CD4-positive, alpha-beta T cell (primary cell): ENCODE results near the gene RBBP6. TPM values are rescaled to one million over a fixed set of nuclear protein-coding genes. Genes with fewer than 3 reads are reported as not detected.

Source experiments
- ATAC-seq: fragments of 200-7000 bp; cut with Tn5 transposase; one replicate; pipeline ENCODE4 v1.10.0; 2022; ENCODE audit warnings: mild to moderate bottlenecking; ENCODE audit not compliant: poor library complexity
- CTCF ChIA-PET: fragments of 350-600 bp; sonication (Branson Sonifier 250); formaldehyde crosslinking; loops from one replicate; lab custom pipeline; 2021; ENCODE audit warnings: antibody characterized with exemption, inconsistent platforms; lab: Charles Lee
- POLR2A ChIA-PET: fragments of 350-600 bp; sonication (Branson Sonifier 250); formaldehyde crosslinking; loops from one replicate; lab custom pipeline; 2021; ENCODE audit warnings: antibody characterized with exemption, inconsistent platforms; lab: Charles Lee
- DNase-seq, 14 experiments: peaks; one replicate each; pipeline ENCODE4 v3.0.0-alpha.2; 2013 to 2020; ENCODE audit warnings: mixed read lengths in 2 of 14
- H3K27ac ChIP-seq, 2 donors: one replicate each; pipeline versions ENCODE4 v1.5.1 to v1.7.0; 2013; ENCODE audit warnings: low read length in 2 of 2, low read depth in 1 of 2, mild to moderate bottlenecking in 1 of 2
- H3K27me3 ChIP-seq, 2 experiments: 1 replicate in 1 of 2; 2 replicates in 1 of 2; pipeline versions ENCODE4 v1.6.1 to v1.7.0; 2013; ENCODE audit warnings: low read length in 2 of 2, control low read depth in 1 of 2, mild to moderate bottlenecking in 1 of 2, moderate library complexity in 1 of 2; ENCODE audit not compliant: insufficient read depth in 2 of 2, control insufficient read depth in 1 of 2
- H3K36me3 ChIP-seq: one replicate; pipeline ENCODE4 v1.6.1; 2013; ENCODE audit warnings: low read length, control low read depth; ENCODE audit not compliant: insufficient read depth
- H3K4me1 ChIP-seq: one replicate; pipeline ENCODE4 v1.6.1; 2013; ENCODE audit warnings: low read length, control low read depth; ENCODE audit not compliant: insufficient read depth
- H3K4me3 ChIP-seq: one replicate; pipeline ENCODE4 v1.5.1; 2013; ENCODE audit warnings: mild to moderate bottlenecking, low read length, moderate library complexity
- H3K9me3 ChIP-seq, 2 experiments: 1 replicate in 1 of 2; 2 replicates in 1 of 2; pipeline versions ENCODE4 v1.6.1 to v1.7.0; 2013; ENCODE audit warnings: low read length in 2 of 2, mild to moderate bottlenecking in 2 of 2, control low read depth in 1 of 2, moderate library complexity in 1 of 2; ENCODE audit not compliant: control insufficient read depth in 1 of 2, insufficient read depth in 1 of 2
- H3K27ac Mint-ChIP-seq: one replicate; pipeline ENCODE4 v1.8.0; 2020; ENCODE audit warnings: mixed read lengths
- H3K27me3 Mint-ChIP-seq: one replicate; pipeline ENCODE4 v1.8.0; 2021; ENCODE audit warnings: mixed read lengths
- H3K36me3 Mint-ChIP-seq: one replicate; pipeline ENCODE4 v1.8.0; 2021; ENCODE audit warnings: low read depth, mixed read lengths
- H3K4me1 Mint-ChIP-seq: one replicate; pipeline ENCODE4 v1.8.0; 2021; ENCODE audit warnings: low read depth, mixed read lengths
- H3K4me3 Mint-ChIP-seq: one replicate; pipeline ENCODE4 v1.8.0; 2020; ENCODE audit warnings: mild to moderate bottlenecking, mixed read lengths
- H3K9me3 Mint-ChIP-seq: one replicate; pipeline ENCODE4 v1.8.0; 2020; ENCODE audit warnings: mixed read lengths
- CTCF ChIP-seq: fragments of 200-600 bp; IDR thresholded peaks from one replicate; pipeline ENCODE4 v1.8.0; 2022; ENCODE audit warnings: antibody characterized with exemption, mild to moderate bottlenecking
- intact Hi-C, 2 experiments: fragments of 100-400 bp; cut with DNase I in 1 of 2; cut with micrococcal nuclease in 1 of 2; formaldehyde crosslinking; loops; one replicate each; pipeline versions ENCODE4 v1.15.1 to v1.9.0; 2023 to 2025; cut with DNase I, micrococcal nuclease
- total RNA-seq, 174 experiments: library from RNA in 2 of 174; stranded (reverse) in 2 of 174; gene quantifications; one replicate each; pipeline ENCODE4 v1.2.3 and lab custom pipeline; 2021 to 2026

RBBP6 gene
- total RNA-seq, 2 experiments from 2014 or later = 178 TPM

GRCh38 chr16:24534620-24535019 lies 4.7 kb upstream of the RBBP6 start:
- DNase-seq (no peak), ATAC-seq (no peak)
- Histone ChIP-seq H3K36me3 (no peaks in the 10 kb centered on the region), H3K4me1 (peaks cover 6% of the 10 kb centered on the region), H3K9me3 (no peaks in the 10 kb centered on the region), H3K4me3 (no peak overlapping the region), H3K27me3 (peaks cover 0 to 2% of the 10 kb centered on the region in 2 experiments), H3K27ac (no peak overlapping the region)
- Mint-ChIP-seq H3K9me3 (no peaks in the 10 kb centered on the region), H3K27me3 (no peaks in the 10 kb centered on the region), H3K4me3 (no peak overlapping the region), H3K27ac (no peak overlapping the region), H3K4me1 (peaks cover 14% of the 10 kb centered on the region), H3K36me3 (peaks cover 7% of the 10 kb centered on the region)
- intact Hi-C loops = loop anchor here (5.0 to 10.0 kb wide), 3 partner anchors 193 to 700 kb away; partner anchors contain the start of genes ARHGAP17 (in 1 of the 2), PRKCB (in 1 of the 2) and TNRC6A (in 1 of the 2)
- TF ChIP-seq CTCF = no peak
- ChIA-PET POLR2A (no interaction called here), CTCF (no interaction called here)

DNA sequence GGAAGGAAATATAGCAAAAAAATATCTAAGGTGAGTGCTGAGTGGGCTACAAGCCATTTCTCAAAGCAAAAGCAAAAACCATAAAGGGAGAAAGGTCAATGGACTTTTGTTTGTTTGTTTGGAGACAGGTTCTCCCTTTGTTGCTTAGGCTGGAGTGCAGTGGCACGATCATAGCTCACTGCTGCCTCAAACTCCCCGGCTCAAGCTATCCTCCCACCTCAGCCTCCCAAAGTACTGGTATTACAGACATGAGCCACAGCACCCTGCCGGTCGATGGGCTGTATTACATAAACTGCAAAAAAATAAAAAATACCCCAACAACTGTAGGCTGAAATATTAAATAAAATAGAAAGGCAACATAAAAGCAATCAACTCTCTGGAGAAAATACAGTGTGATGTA lies 3.5 kb upstream of the RBBP6 start:
- no peaks in the 10 kb centered on the region for H3K9me3 ChIP-seq
- Mint-ChIP-seq H3K4me3 (no peak overlapping the region), H3K4me1 (peaks cover 19% of the 10 kb centered on the region), H3K27me3 (no peaks in the 10 kb centered on the region), H3K9me3 (no peaks in the 10 kb centered on the region), H3K27ac (no peak overlapping the region), H3K36me3 (peaks cover 16% of the 10 kb centered on the region)
- no peaks in the 10 kb centered on the region for H3K36me3 ChIP-seq
- H3K27me3 ChIP-seq = no peaks in the 10 kb centered on the region
- H3K4me3 ChIP-seq = no peak overlapping the region
- no peak for TF ChIP-seq CTCF
- intact Hi-C loops = loop anchor here (5.0 to 10.0 kb wide), 3 partner anchors 191 to 701 kb away; partner anchors contain the start of genes ARHGAP17 (in 1 of the 2), PRKCB (in 1 of the 2) and TNRC6A (in 1 of the 2)
- H3K4me1 ChIP-seq = peaks cover 6% of the 10 kb centered on the region
- no peak for ATAC-seq
- no peak overlapping the region for H3K27ac ChIP-seq
- ChIA-PET POLR2A (no interaction called here), CTCF (no interaction called here)
- no peak for DNase-seq

DNA sequence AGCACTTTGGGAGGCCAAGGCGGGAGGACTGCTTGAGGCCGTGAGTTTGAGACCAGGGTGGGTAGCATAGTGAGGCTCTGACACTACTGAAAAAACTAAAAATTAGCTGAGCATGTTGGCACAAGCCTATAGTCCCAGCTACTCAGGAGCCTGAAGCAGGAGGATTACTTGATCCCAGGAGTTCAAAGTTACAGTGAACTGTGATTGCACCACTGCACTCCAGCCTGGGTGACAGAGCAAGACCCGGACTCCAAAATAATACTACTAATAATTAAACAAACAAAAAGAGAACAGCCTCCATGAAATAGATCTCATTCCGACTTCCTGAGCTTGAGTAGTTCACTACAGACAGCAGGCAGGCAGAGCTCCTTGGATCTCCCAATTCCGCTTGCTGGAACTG lies 2.7 kb upstream of the RBBP6 start:
- Histone ChIP-seq H3K4me1 (peaks cover 6% of the 10 kb centered on the region), H3K27me3 (no peaks in the 10 kb centered on the region), H3K4me3 (no peak overlapping the region), H3K27ac (no peak overlapping the region), H3K36me3 (no peaks in the 10 kb centered on the region), H3K9me3 (no peaks in the 10 kb centered on the region)
- ATAC-seq (no peak), DNase-seq (no peak)
- ChIA-PET POLR2A (no interaction called here), CTCF (interaction anchor here (0.7 to 1.0 kb wide), 2 partner anchors 19 to 733 kb away, joined by 3 to 4 read pairs; no protein-coding TSS in a partner anchor)
- H3K4me1 Mint-ChIP-seq = peaks cover 27% of the 10 kb centered on the region
- TF ChIP-seq CTCF = no peak
- peak overlapping the region; percentile 71 for H3K4me3 Mint-ChIP-seq
- H3K27me3 Mint-ChIP-seq = no peaks in the 10 kb centered on the region
- no peaks in the 10 kb centered on the region for H3K9me3 Mint-ChIP-seq
- intact Hi-C loops = loop anchor here (5.0 to 10.0 kb wide), 3 partner anchors 191 to 702 kb away; partner anchors contain the start of genes ARHGAP17 (in 1 of the 2), PRKCB (in 1 of the 2) and TNRC6A (in 1 of the 2)
- H3K36me3 Mint-ChIP-seq = peaks cover 24% of the 10 kb centered on the region
- peak overlapping the region; percentile 13 for H3K27ac Mint-ChIP-seq
